ENCODE measurements around the gene TUBA8. TPM values are rescaled to one million over a fixed set of nuclear protein-coding genes. Genes with fewer than 3 reads are reported as not detected.
A peak's percentile ranks its signal among the peaks of the same experiment; 100 is the strongest.

Gene TUBA8
- total RNA-seq, 1 donor, result 0.36 TPM

DNA sequence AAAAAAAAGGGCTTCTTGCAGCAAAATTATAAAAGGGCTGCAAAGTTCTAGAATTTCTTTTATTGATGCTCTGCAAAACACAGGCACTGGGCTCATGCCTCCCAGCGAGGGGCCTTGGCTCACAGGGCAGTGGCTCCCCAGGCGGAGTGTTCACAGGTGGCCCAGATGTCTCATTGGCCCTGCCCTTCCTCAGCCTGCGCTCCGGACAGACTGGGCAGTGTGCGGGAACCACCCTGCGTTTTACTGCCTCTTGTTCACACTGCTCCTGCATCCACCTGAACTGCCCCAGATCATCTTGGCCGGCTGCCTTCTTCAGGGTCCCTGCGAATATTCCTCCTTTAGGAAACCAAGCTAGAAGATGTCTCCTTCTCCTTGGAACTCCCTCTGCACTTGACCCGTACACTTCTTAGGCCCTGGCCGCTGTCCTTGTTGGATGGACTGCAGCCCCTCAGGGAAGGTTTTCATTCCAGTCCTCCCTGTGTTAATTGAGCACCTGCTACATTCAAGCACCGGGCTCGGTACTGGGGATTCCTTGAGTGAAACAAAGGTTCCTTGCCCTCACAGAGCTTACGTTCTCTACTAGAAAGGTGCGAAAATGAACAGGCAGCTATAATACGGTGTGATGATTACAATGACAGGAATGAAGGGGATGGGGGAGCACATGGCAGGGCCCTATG lies 4.5 kb downstream of the TUBA8 start:
- H3K27me3 ChIP-seq (ENCODE audit: insufficient read depth, low read length), result peaks cover 24% of the 10 kb centered on the region
- no peak overlapping the region for H3K4me2 ChIP-seq (ENCODE audit: insufficient read depth, low read length)
- no peak overlapping the region for H3K4me3 ChIP-seq (ENCODE audit: insufficient read depth, low read length)
- no peaks in the 10 kb centered on the region for H3K9me3 ChIP-seq (ENCODE audit: low read depth, low read length)
- peaks cover 10% of the 10 kb centered on the region for H4K20me1 ChIP-seq (ENCODE audit: insufficient read depth, low read length)
- H3K4me1 ChIP-seq (ENCODE audit: insufficient read depth, low read length), result no peaks in the 10 kb centered on the region
- DNase-seq (ENCODE audit: insufficient read length, low spot score, missing footprints), result no peak
- no peaks in the 10 kb centered on the region for H3K79me2 ChIP-seq (ENCODE audit: insufficient read depth, low read length)
- no peak overlapping the region for H3K27ac ChIP-seq (ENCODE audit: low read depth, low read length)
- no peaks in the 10 kb centered on the region for H3K36me3 ChIP-seq (ENCODE audit: insufficient read depth, low read length)
- no peak for TF ChIP-seq CTCF (IDR thresholded peaks at IDR 0.05; ENCODE audit: extremely low read depth, low read depth, low read length)
- H2AFZ ChIP-seq (ENCODE audit: low read length), result no peak overlapping the region

GRCh38 chr22:18115906-18116371 lies 5.3 kb downstream of the TUBA8 start:
- H3K36me3 ChIP-seq (ENCODE audit: insufficient read depth, low read length), result no peaks in the 10 kb centered on the region
- DNase-seq (ENCODE audit: insufficient read length, low spot score, missing footprints), result no peak
- no peak overlapping the region for H3K27ac ChIP-seq (ENCODE audit: low read depth, low read length)
- no peak overlapping the region for H3K4me2 ChIP-seq (ENCODE audit: insufficient read depth, low read length)
- peaks cover 21% of the 10 kb centered on the region for H3K27me3 ChIP-seq (ENCODE audit: insufficient read depth, low read length)
- H3K79me2 ChIP-seq (ENCODE audit: insufficient read depth, low read length), result no peaks in the 10 kb centered on the region
- no peaks in the 10 kb centered on the region for H3K9me3 ChIP-seq (ENCODE audit: low read depth, low read length)
- no peak for TF ChIP-seq CTCF (IDR thresholded peaks at IDR 0.05; ENCODE audit: extremely low read depth, low read depth, low read length)
- no peak overlapping the region for H2AFZ ChIP-seq (ENCODE audit: low read length)
- H4K20me1 ChIP-seq (ENCODE audit: insufficient read depth, low read length), result peaks cover 9% of the 10 kb centered on the region
- H3K4me1 ChIP-seq (ENCODE audit: insufficient read depth, low read length), result no peaks in the 10 kb centered on the region
- no peak overlapping the region for H3K4me3 ChIP-seq (ENCODE audit: insufficient read depth, low read length)

DNA sequence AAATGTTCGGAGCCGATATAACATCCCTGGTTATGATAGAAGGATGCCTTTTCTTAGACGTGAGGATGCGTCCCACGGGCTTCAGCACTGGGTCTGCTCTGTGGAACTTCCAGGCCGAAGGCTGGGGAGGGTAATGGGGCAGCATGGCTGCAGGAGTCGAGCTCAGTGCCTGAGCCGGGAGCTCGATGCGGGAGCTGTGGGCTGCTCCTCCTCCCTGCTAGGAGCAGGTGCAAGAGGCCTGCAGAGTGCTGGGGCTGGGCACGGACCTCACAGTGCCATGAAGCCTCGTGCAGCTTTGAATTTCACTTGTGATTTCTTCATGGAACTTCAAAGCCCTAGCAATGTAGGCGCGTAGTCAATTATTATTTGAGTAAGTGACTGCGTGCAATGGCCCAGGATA lies 6.0 kb downstream of the TUBA8 start:
- no peak for DNase-seq (ENCODE audit: insufficient read length, low spot score, missing footprints)
- Histone ChIP-seq H3K4me3 (ENCODE audit: insufficient read depth, low read length) (no peak overlapping the region), H2AFZ (ENCODE audit: low read length) (no peak overlapping the region), H3K36me3 (ENCODE audit: insufficient read depth, low read length) (no peaks in the 10 kb centered on the region), H3K79me2 (ENCODE audit: insufficient read depth, low read length) (no peaks in the 10 kb centered on the region), H3K27me3 (ENCODE audit: insufficient read depth, low read length) (peaks cover 14% of the 10 kb centered on the region), H3K4me1 (ENCODE audit: insufficient read depth, low read length) (no peaks in the 10 kb centered on the region), H3K4me2 (ENCODE audit: insufficient read depth, low read length) (no peak overlapping the region), H4K20me1 (ENCODE audit: insufficient read depth, low read length) (peaks cover 9% of the 10 kb centered on the region), H3K9me3 (ENCODE audit: low read depth, low read length) (no peaks in the 10 kb centered on the region), H3K27ac (ENCODE audit: low read depth, low read length) (no peak overlapping the region)
- TF ChIP-seq CTCF (IDR thresholded peaks at IDR 0.05; ENCODE audit: extremely low read depth, low read depth, low read length), result no peak

GRCh38 chr22:18118345-18118915 lies 7.8 kb downstream of the TUBA8 start:
- peak; percentile 50 for DNase-seq (ENCODE audit: insufficient read length, low spot score, missing footprints)
- Histone ChIP-seq H3K4me1 (ENCODE audit: insufficient read depth, low read length) (no peaks in the 10 kb centered on the region), H3K27ac (ENCODE audit: low read depth, low read length) (no peak overlapping the region), H3K4me3 (ENCODE audit: insufficient read depth, low read length) (no peak overlapping the region), H3K79me2 (ENCODE audit: insufficient read depth, low read length) (no peaks in the 10 kb centered on the region), H3K4me2 (ENCODE audit: insufficient read depth, low read length) (no peak overlapping the region), H3K9me3 (ENCODE audit: low read depth, low read length) (no peaks in the 10 kb centered on the region), H4K20me1 (ENCODE audit: insufficient read depth, low read length) (peaks cover 3% of the 10 kb centered on the region), H3K36me3 (ENCODE audit: insufficient read depth, low read length) (no peaks in the 10 kb centered on the region), H2AFZ (ENCODE audit: low read length) (no peak overlapping the region), H3K27me3 (ENCODE audit: insufficient read depth, low read length) (no peaks in the 10 kb centered on the region)
- no peak for TF ChIP-seq CTCF (IDR thresholded peaks at IDR 0.05; ENCODE audit: extremely low read depth, low read depth, low read length)
